Activated CD4-positive, alpha-beta T cell treated with anti-CD3 and anti-CD28 coated beads, Interleukin-2, amount 10 ng/mL, durations not matched to agents 24 days and 14 days (primary cell): ENCODE data around the gene DAAM1. TPM values are rescaled to one million over a fixed set of nuclear protein-coding genes. Genes with fewer than 3 reads are reported as not detected.

Source experiments
- DNase-seq: peaks from one replicate; pipeline ENCODE4 v3.0.0; 2022
- H3K27ac Mint-ChIP-seq: one replicate; pipeline ENCODE4 v1.8.0; 2022; ENCODE audit warnings: mild to moderate bottlenecking, mixed read lengths
- H3K27me3 Mint-ChIP-seq: one replicate; pipeline ENCODE4 v1.8.0; 2022; ENCODE audit warnings: mixed read lengths
- H3K36me3 Mint-ChIP-seq: one replicate; pipeline ENCODE4 v1.8.0; 2022; ENCODE audit warnings: low read depth, mild to moderate bottlenecking, mixed read lengths
- H3K4me1 Mint-ChIP-seq: one replicate; pipeline ENCODE4 v1.8.0; 2021; ENCODE audit warnings: mixed read lengths
- H3K4me3 Mint-ChIP-seq: one replicate; pipeline ENCODE4 v1.8.0; 2022; ENCODE audit warnings: mild to moderate bottlenecking, moderate library complexity, mixed read lengths
- H3K9me3 Mint-ChIP-seq: one replicate; pipeline ENCODE4 v1.8.0; 2021; ENCODE audit warnings: mixed read lengths
- intact Hi-C: fragments of 100-400 bp; cut with micrococcal nuclease; formaldehyde crosslinking; loops from one replicate; pipeline ENCODE4 v1.15.1; 2023
- total RNA-seq: library from RNA; stranded (reverse); gene quantifications from 2 replicates; pipeline ENCODE4 v1.2.3, GENCODE V29; 2022

DAAM1 gene
- total RNA-seq, 1 donor from 2014 or later: 7.2 TPM

- H3K4me3 Mint-ChIP-seq: no peak overlapping the region
- no peak for DNase-seq
- no peaks in the 10 kb centered on the region for H3K9me3 Mint-ChIP-seq
- H3K4me1 Mint-ChIP-seq: peaks cover 24% of the 10 kb centered on the region
- no peak overlapping the region for H3K27ac Mint-ChIP-seq
- no peaks in the 10 kb centered on the region for H3K27me3 Mint-ChIP-seq
- no peaks in the 10 kb centered on the region for H3K36me3 Mint-ChIP-seq
- intact Hi-C loops: no loop called here
Measured at GRCh38 chr14:59303216-59303615, 114.7 kb downstream of the DAAM1 start.

GRCh38 chr14:59305231-59305630 lies 116.8 kb downstream of the DAAM1 start:
- no peak overlapping the region for H3K27ac Mint-ChIP-seq
- intact Hi-C loops: no loop called here
- H3K4me1 Mint-ChIP-seq: peaks cover 22% of the 10 kb centered on the region
- no peak for DNase-seq
- H3K27me3 Mint-ChIP-seq: no peaks in the 10 kb centered on the region
- H3K36me3 Mint-ChIP-seq: no peaks in the 10 kb centered on the region
- no peak overlapping the region for H3K4me3 Mint-ChIP-seq
- H3K9me3 Mint-ChIP-seq: no peaks in the 10 kb centered on the region

GRCh38 chr14:59305836-59306555 lies 117.5 kb downstream of the DAAM1 start:
- no peak for DNase-seq
- Mint-ChIP-seq H3K9me3 (no peaks in the 10 kb centered on the region), H3K27ac (no peak overlapping the region), H3K4me3 (no peak overlapping the region), H3K27me3 (no peaks in the 10 kb centered on the region), H3K4me1 (peaks cover 18% of the 10 kb centered on the region), H3K36me3 (no peaks in the 10 kb centered on the region)
- intact Hi-C loops: no loop called here

GRCh38 chr14:59306775-59307174 lies 118.3 kb downstream of the DAAM1 start:
- H3K4me1 Mint-ChIP-seq: peaks cover 11% of the 10 kb centered on the region
- H3K27me3 Mint-ChIP-seq: no peaks in the 10 kb centered on the region
- no peaks in the 10 kb centered on the region for H3K36me3 Mint-ChIP-seq
- H3K4me3 Mint-ChIP-seq: no peak overlapping the region
- H3K27ac Mint-ChIP-seq: no peak overlapping the region
- H3K9me3 Mint-ChIP-seq: no peaks in the 10 kb centered on the region
- intact Hi-C loops: no loop called here
- DNase-seq: no peak

GRCh38 chr14:59308086-59308485 lies 119.6 kb downstream of the DAAM1 start:
- no peaks in the 10 kb centered on the region for H3K27me3 Mint-ChIP-seq
- H3K36me3 Mint-ChIP-seq: no peaks in the 10 kb centered on the region
- no peaks in the 10 kb centered on the region for H3K9me3 Mint-ChIP-seq
- no peak overlapping the region for H3K4me3 Mint-ChIP-seq
- no peak overlapping the region for H3K27ac Mint-ChIP-seq
- H3K4me1 Mint-ChIP-seq: peaks cover 6% of the 10 kb centered on the region
- intact Hi-C loops: no loop called here
- no peak for DNase-seq

- Mint-ChIP-seq H3K4me3 (no peak overlapping the region), H3K27ac (no peak overlapping the region), H3K27me3 (no peaks in the 10 kb centered on the region), H3K36me3 (no peaks in the 10 kb centered on the region), H3K4me1 (peaks cover 6% of the 10 kb centered on the region), H3K9me3 (no peaks in the 10 kb centered on the region)
- intact Hi-C loops: no loop called here
- no peak for DNase-seq
Measured at GRCh38 chr14:59308673-59309072, 120.2 kb downstream of the DAAM1 start.

- no peaks in the 10 kb centered on the region for H3K9me3 Mint-ChIP-seq
- H3K27ac Mint-ChIP-seq: no peak overlapping the region
- no peak for DNase-seq
- H3K4me3 Mint-ChIP-seq: no peak overlapping the region
- H3K27me3 Mint-ChIP-seq: no peaks in the 10 kb centered on the region
- H3K36me3 Mint-ChIP-seq: no peaks in the 10 kb centered on the region
- intact Hi-C loops: no loop called here
- peaks cover 6% of the 10 kb centered on the region for H3K4me1 Mint-ChIP-seq
Measured at GRCh38 chr14:59309291-59309900, 120.9 kb downstream of the DAAM1 start.

GRCh38 chr14:59310633-59311032 lies 122.2 kb downstream of the DAAM1 start:
- H3K4me3 Mint-ChIP-seq: no peak overlapping the region
- no peak overlapping the region for H3K27ac Mint-ChIP-seq
- DNase-seq: no peak
- H3K27me3 Mint-ChIP-seq: no peaks in the 10 kb centered on the region
- H3K4me1 Mint-ChIP-seq: peaks cover 5% of the 10 kb centered on the region
- H3K36me3 Mint-ChIP-seq: no peaks in the 10 kb centered on the region
- intact Hi-C loops: no loop called here
- H3K9me3 Mint-ChIP-seq: no peaks in the 10 kb centered on the region

- H3K9me3 Mint-ChIP-seq: no peaks in the 10 kb centered on the region
- no peak overlapping the region for H3K27ac Mint-ChIP-seq
- no peak overlapping the region for H3K4me3 Mint-ChIP-seq
- H3K4me1 Mint-ChIP-seq: no peaks in the 10 kb centered on the region
- H3K36me3 Mint-ChIP-seq: no peaks in the 10 kb centered on the region
- intact Hi-C loops: no loop called here
- H3K27me3 Mint-ChIP-seq: no peaks in the 10 kb centered on the region
- DNase-seq: no peak
Measured at GRCh38 chr14:59311723-59312122, 123.3 kb downstream of the DAAM1 start.

- Mint-ChIP-seq H3K4me3 (no peak overlapping the region), H3K4me1 (no peaks in the 10 kb centered on the region), H3K36me3 (no peaks in the 10 kb centered on the region), H3K9me3 (no peaks in the 10 kb centered on the region), H3K27me3 (no peaks in the 10 kb centered on the region), H3K27ac (no peak overlapping the region)
- no peak for DNase-seq
- intact Hi-C loops: no loop called here
Measured at GRCh38 chr14:59313144-59313651, 124.7 kb downstream of the DAAM1 start.

- DNase-seq: no peak
- no peaks in the 10 kb centered on the region for H3K27me3 Mint-ChIP-seq
- no peaks in the 10 kb centered on the region for H3K36me3 Mint-ChIP-seq
- H3K27ac Mint-ChIP-seq: no peak overlapping the region
- intact Hi-C loops: no loop called here
- no peaks in the 10 kb centered on the region for H3K9me3 Mint-ChIP-seq
- no peaks in the 10 kb centered on the region for H3K4me1 Mint-ChIP-seq
- H3K4me3 Mint-ChIP-seq: no peak overlapping the region
Measured at GRCh38 chr14:59313658-59314608, 125.5 kb downstream of the DAAM1 start.

- H3K9me3 Mint-ChIP-seq: no peaks in the 10 kb centered on the region
- intact Hi-C loops: no loop called here
- H3K4me1 Mint-ChIP-seq: no peaks in the 10 kb centered on the region
- no peak for DNase-seq
- no peak overlapping the region for H3K4me3 Mint-ChIP-seq
- H3K36me3 Mint-ChIP-seq: no peaks in the 10 kb centered on the region
- no peak overlapping the region for H3K27ac Mint-ChIP-seq
- no peaks in the 10 kb centered on the region for H3K27me3 Mint-ChIP-seq
Measured at GRCh38 chr14:59314953-59315599, 126.6 kb downstream of the DAAM1 start.

GRCh38 chr14:59316151-59316830 lies 127.8 kb downstream of the DAAM1 start:
- intact Hi-C loops: no loop called here
- Mint-ChIP-seq H3K27ac (no peak overlapping the region), H3K9me3 (no peaks in the 10 kb centered on the region), H3K4me1 (peaks cover 5% of the 10 kb centered on the region), H3K36me3 (no peaks in the 10 kb centered on the region), H3K27me3 (no peaks in the 10 kb centered on the region), H3K4me3 (no peak overlapping the region)
- DNase-seq: no peak
